BJ (cell line): Measurements from ENCODE around the gene IQCE. TPM values are rescaled to one million over a fixed set of nuclear protein-coding genes. Genes with fewer than 3 reads are reported as not detected.

Source experiments
- CTCF ChIA-PET: fragments of 350-600 bp; formaldehyde crosslinking; extraction: SDS; loops from one replicate; lab custom pipeline; 2021; ENCODE audit warnings: antibody characterized with exemption, inconsistent platforms; lab: Yijun Ruan, JAX
- POLR2A ChIA-PET: fragments of 300-600 bp; sonication (Branson Sonifier 250); formaldehyde crosslinking; extraction: SDS; loops from one replicate; lab custom pipeline; 2021; ENCODE audit warnings: antibody characterized with exemption; lab: Charles Lee
- DNase-seq: peaks from one replicate; pipeline ENCODE4 v3.0.0-alpha.2; 2011; ENCODE audit warnings: low read depth
- H3K27me3 ChIP-seq: 2 replicates; pipeline ENCODE4 v1.6.0; 2011; ENCODE audit warnings: low read length; ENCODE audit not compliant: control insufficient read depth, insufficient read depth
- H3K36me3 ChIP-seq: 2 replicates; pipeline ENCODE4 v1.5.1; 2011; ENCODE audit warnings: low read length; ENCODE audit not compliant: control insufficient read depth, insufficient read depth
- H3K4me3 ChIP-seq: 2 replicates; pipeline ENCODE4 v1.5.1; 2011; ENCODE audit warnings: low read depth, mild to moderate bottlenecking, control low read depth, low read length
- polyA plus RNA-seq: library from polyadenylated mRNA; depleted of rRNA; stranded (reverse); fragments of >200 nt; gene quantifications from 2 replicates; pipeline ENCODE4 v1.2.3, GENCODE V29; 2011
- TF ChIP-seq, protein P1 (sequence below): IDR thresholded peaks from 2 replicates; pipeline ENCODE4 v1.5.1; 2011; ENCODE audit warnings: low read depth, mild to moderate bottlenecking, control low read depth, inconsistent platforms, low read length, moderate library complexity; ENCODE audit not compliant: insufficient read depth

Gene IQCE
- polyA plus RNA-seq, 1 experiment = 9.9 TPM

DNA sequence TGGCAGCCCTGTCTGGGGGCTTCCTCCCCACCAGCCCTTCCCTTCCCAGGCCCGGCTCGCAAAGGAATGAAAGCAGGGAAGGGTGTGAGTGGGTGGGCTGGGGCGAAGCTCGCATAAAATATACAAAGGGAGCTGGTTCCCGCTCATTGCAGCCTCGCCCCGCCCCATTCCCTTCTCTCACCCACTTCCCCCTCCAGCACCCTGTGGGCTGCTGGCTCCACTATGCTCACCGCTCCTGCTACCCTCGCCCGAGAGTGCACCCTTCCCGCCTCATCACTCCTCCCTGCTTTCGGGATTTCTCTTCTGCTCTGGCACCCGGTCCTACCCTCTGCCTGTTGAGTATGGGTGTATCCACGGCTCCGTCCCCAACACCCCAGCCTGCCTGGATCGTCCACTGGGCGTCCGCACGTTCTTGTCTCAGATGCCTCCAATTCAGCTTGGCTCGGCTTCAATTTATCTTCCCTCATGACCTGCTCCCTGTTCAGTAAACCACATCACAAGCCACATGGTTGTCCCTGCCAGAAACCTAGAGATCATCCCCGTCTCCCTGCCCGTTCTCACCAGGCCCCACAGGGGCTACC is 58.6 kb downstream of the IQCE start:
- Histone ChIP-seq H3K36me3 (no peaks in the 10 kb centered on the region), H3K27me3 (no peaks in the 10 kb centered on the region), H3K4me3 (no peak overlapping the region)
- TF ChIP-seq, protein P1, sequence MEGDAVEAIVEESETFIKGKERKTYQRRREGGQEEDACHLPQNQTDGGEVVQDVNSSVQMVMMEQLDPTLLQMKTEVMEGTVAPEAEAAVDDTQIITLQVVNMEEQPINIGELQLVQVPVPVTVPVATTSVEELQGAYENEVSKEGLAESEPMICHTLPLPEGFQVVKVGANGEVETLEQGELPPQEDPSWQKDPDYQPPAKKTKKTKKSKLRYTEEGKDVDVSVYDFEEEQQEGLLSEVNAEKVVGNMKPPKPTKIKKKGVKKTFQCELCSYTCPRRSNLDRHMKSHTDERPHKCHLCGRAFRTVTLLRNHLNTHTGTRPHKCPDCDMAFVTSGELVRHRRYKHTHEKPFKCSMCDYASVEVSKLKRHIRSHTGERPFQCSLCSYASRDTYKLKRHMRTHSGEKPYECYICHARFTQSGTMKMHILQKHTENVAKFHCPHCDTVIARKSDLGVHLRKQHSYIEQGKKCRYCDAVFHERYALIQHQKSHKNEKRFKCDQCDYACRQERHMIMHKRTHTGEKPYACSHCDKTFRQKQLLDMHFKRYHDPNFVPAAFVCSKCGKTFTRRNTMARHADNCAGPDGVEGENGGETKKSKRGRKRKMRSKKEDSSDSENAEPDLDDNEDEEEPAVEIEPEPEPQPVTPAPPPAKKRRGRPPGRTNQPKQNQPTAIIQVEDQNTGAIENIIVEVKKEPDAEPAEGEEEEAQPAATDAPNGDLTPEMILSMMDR = no peak
- CTCF ChIA-PET = interaction anchor here (0.9 kb wide), 1 partner anchor 10 kb away, joined by 3 read pairs; no protein-coding TSS in a partner anchor
- POLR2A ChIA-PET = no interaction called here
- no peak for DNase-seq

DNA sequence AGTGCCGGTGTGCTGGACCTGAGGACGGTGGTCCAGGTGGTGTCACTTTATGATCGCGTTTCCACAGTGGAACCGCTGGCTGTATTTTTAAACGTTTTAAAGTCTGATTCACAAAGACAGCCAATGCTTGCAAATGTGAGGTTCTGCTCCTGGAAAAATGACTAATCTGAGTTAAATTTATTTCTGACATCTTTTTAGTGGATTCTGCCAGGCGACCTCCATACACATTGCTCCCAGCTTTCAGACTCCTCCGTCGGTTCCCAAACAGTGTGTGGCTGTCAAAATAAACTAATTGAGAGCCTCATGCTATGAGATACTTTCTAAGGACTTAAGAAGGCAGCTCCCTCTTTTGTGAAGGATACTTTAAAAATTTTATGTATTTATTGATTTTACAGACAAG is 60.3 kb downstream of the IQCE start:
- H3K4me3 ChIP-seq = no peak overlapping the region
- TF ChIP-seq, protein P1 = no peak
- DNase-seq = no peak
- no peaks in the 10 kb centered on the region for H3K27me3 ChIP-seq
- ChIA-PET CTCF (interaction anchor here (1.0 to 1.6 kb wide), 5 partner anchors 10 to 246 kb away, joined by 3 to 4 read pairs (median 3); no protein-coding TSS in a partner anchor), POLR2A (interaction anchor here (1.1 kb wide), 1 partner anchor 12 kb away, joined by 3 read pairs; the partner anchor contains the start of gene TTYH3)
- H3K36me3 ChIP-seq = no peaks in the 10 kb centered on the region

DNA sequence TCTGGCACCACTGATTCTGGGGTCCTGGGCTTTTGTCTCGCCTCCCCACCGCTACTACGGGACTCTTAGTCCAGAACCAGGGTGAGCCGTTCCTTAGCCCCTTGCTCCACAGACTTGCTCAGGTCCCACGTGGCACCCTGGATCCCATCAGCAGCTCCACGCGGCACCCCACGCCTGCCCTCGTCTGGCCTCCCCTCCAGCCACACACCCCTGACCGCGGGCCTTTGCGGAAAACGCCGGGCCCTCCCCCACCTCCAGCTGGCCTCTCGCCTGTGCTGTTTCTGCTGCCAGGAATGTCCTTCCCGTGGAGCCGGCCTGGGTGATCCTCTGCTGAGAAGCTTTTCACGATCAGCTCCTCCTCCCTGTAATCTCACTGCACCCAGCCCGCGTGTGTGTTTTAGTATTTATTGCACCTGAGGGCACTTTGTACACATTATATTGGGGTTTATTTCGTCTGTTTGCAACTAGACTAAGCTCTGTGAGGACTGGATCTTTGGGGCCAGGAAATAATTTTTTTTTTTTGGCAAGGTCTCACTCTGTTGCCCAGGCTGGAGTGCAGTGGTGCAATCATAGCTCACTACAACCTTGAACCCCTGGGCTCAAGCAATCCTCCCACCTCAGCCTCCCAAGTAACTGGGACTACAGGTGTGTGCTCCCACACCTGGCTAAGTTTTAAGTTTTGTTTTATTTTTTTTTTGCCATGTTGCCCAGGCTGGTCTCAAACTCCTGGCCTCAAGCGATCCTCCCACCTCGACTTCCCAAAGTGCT is 62.5 kb downstream of the IQCE start:
- ChIA-PET CTCF (interaction anchor here (0.6 to 1.5 kb wide), 8 partner anchors 9 to 170 kb away, joined by 3 to 5 read pairs (median 4); no protein-coding TSS in a partner anchor), POLR2A (interaction anchor here (1.3 kb wide), 1 partner anchor 17 kb away, joined by 3 read pairs; no protein-coding TSS in a partner anchor)
- H3K4me3 ChIP-seq = no peak overlapping the region
- no peak for DNase-seq
- TF ChIP-seq, protein P1 = no peak
- H3K36me3 ChIP-seq = no peaks in the 10 kb centered on the region
- no peaks in the 10 kb centered on the region for H3K27me3 ChIP-seq

DNA sequence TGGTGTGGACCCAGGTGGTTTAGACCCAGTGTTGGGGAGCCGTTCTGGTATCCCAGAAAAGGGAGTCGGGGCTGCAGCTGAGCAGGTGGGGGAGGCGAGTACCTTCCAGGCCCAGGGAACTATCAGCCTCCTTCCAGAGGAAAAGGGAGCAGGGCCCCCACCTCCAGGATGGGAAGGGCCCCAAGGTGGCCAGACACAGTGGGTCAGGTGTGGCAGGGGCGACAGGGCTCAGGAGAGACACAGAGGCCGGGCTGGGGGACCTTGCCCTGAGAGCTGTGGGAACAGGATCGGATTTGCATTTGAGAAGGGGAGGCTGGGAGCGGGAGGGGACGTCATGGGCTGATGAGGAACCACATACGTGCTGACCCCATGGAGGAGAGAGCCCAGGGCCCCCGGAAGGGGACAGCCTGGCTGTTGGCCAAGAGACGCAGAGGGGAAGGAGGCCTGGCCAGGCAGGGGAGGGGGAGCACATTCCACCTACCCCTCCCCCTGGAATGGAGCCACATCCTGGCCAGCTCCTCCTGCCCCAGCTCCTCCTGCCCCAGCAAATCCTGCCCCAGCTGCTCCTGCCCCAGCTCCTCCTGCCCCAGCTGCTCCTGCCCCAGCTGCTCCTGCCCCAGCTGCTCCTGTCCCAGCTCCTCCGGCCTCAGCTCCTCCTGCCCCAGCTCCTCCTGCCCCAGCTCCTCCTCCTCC is 63.3 kb downstream of the IQCE start:
- Histone ChIP-seq H3K4me3 (no peak overlapping the region), H3K36me3 (no peaks in the 10 kb centered on the region), H3K27me3 (no peaks in the 10 kb centered on the region)
- TF ChIP-seq, protein P1 = no peak
- DNase-seq = no peak
- POLR2A ChIA-PET = no interaction called here
- CTCF ChIA-PET = interaction anchor here (0.6 to 1.5 kb wide), 8 partner anchors 9 to 237 kb away, joined by 3 to 5 read pairs (median 3); no protein-coding TSS in a partner anchor
